SK-N-SH (cell line): ENCODE data around the gene PEF1. TPM values are rescaled to one million over a fixed set of nuclear protein-coding genes. Genes with fewer than 3 reads are reported as not detected.

Experiments used
- CTCF ChIA-PET: fragments of 300-600, 350-600 bp; formaldehyde crosslinking; extraction: SDS; loops from one replicate; lab custom pipeline; 2021; lab: Yijun Ruan, JAX
- POLR2A ChIA-PET: fragments of 350-600 bp; sonication (Branson Sonifier 250); formaldehyde crosslinking; extraction: SDS; loops from one replicate; lab custom pipeline; 2020; ENCODE audit warnings: antibody characterized with exemption, inconsistent platforms; lab: Yijun Ruan, JAX
- DNase-seq: peaks from one replicate; pipeline ENCODE4 v3.0.0; 2012
- H2AFZ ChIP-seq: fragments of 200-600 bp; sonication (generic); 2 replicates; pipeline ENCODE4 v1.8.1; 2016; ENCODE audit warnings: antibody characterized with exemption, mild to moderate bottlenecking, low read depth
- H3F3A ChIP-seq: fragments of 200-600 bp; sonication (generic); replicated peaks from 2 replicates; pipeline ENCODE3; 2016; ENCODE audit warnings: antibody characterized with exemption, mild to moderate bottlenecking; ENCODE audit not compliant: insufficient read depth
- H3K27ac ChIP-seq, 2 experiments: fragments of 200-500 bp in 1 of 2; fragments of 200-600 bp in 1 of 2; sonication (Bioruptor generic) in 1 of 2; sonication (generic), shearing (Covaris generic) in 1 of 2; 2 replicates each; pipeline versions ENCODE4 v1.5.1 to v1.6.1; 2014 to 2016; ENCODE audit warnings: low read depth in 2 of 2, inconsistent platforms in 1 of 2, low read length in 1 of 2, mild to moderate bottlenecking in 1 of 2, mixed read lengths in 1 of 2
- H3K27me3 ChIP-seq: fragments of 200-600 bp; sonication (generic), shearing (Covaris generic); 2 replicates; pipeline ENCODE4 v1.6.1; 2016; ENCODE audit warnings: mixed run types; ENCODE audit not compliant: insufficient read depth
- H3K36me3 ChIP-seq, 2 experiments: fragments of 200-500 bp in 1 of 2; fragments of 200-600 bp in 1 of 2; sonication (Bioruptor generic) in 1 of 2; sonication (generic) in 1 of 2; replicated peaks in 1 of 2; 2 replicates each; pipeline versions ENCODE3 to v1.5.1; 2014 to 2016; ENCODE audit warnings: low read length in 1 of 2, mild to moderate bottlenecking in 1 of 2; ENCODE audit not compliant: insufficient read depth in 2 of 2, control insufficient read depth in 1 of 2
- H3K4me1 ChIP-seq, 2 experiments: fragments of 200-500 bp in 1 of 2; fragments of 200-600 bp in 1 of 2; sonication (Bioruptor generic) in 1 of 2; sonication (generic), shearing (Covaris generic) in 1 of 2; 2 replicates each; pipeline versions ENCODE4 v1.5.1 to v1.6.1; 2014 to 2016; ENCODE audit warnings: low read depth in 1 of 2, low read length in 1 of 2, mixed run types in 1 of 2; ENCODE audit not compliant: insufficient read depth in 2 of 2, control insufficient read depth in 1 of 2
- H3K4me2 ChIP-seq: fragments of 200-600 bp; sonication (generic), shearing (Covaris generic); 2 replicates; pipeline ENCODE4 v1.6.1; 2017; ENCODE audit warnings: mixed run types
- H3K4me3 ChIP-seq, 2 experiments: fragments of 200-500 bp in 1 of 2; fragments of 200-600 bp in 1 of 2; sonication (Bioruptor generic) in 1 of 2; sonication (generic), shearing (Covaris generic) in 1 of 2; 2 replicates each; pipeline versions ENCODE4 v1.5.1 to v1.8.1; 2014 to 2016; ENCODE audit warnings: low read depth in 2 of 2, inconsistent platforms in 1 of 2, low read length in 1 of 2, mild to moderate bottlenecking in 1 of 2, mixed read lengths in 1 of 2, moderate library complexity in 1 of 2
- H3K79me2 ChIP-seq: fragments of 200-600 bp; sonication (generic); 2 replicates; pipeline ENCODE4 v1.8.1; 2017; ENCODE audit warnings: mild to moderate bottlenecking; ENCODE audit not compliant: insufficient read depth
- H3K9ac ChIP-seq: fragments of 200-600 bp; sonication (generic); 2 replicates; pipeline ENCODE4 v1.6.1; 2017; ENCODE audit warnings: mixed run types
- H3K9me2 ChIP-seq: fragments of 200-600 bp; sonication (generic); 2 replicates; pipeline ENCODE4 v1.6.1; 2017; ENCODE audit warnings: mixed run types
- H3K9me3 ChIP-seq: fragments of 200-600 bp; sonication (generic); 2 replicates; pipeline ENCODE4 v1.6.1; 2017; ENCODE audit warnings: mixed run types, mild to moderate bottlenecking, moderate library complexity
- H4K20me1 ChIP-seq: fragments of 200-600 bp; sonication (generic); 2 replicates; pipeline ENCODE4 v1.6.1; 2017; ENCODE audit warnings: mild to moderate bottlenecking, mixed run types; ENCODE audit not compliant: insufficient read depth
- CHD2 ChIP-seq: fragments of 150-350 bp; IDR thresholded peaks from 2 replicates; pipeline ENCODE4 v1.6.1; 2018; ENCODE audit warnings: low read length; ENCODE audit not compliant: partially characterized antibody
- FOXM1 ChIP-seq: IDR thresholded peaks from 2 replicates; pipeline ENCODE4 v1.4.0; 2012; ENCODE audit warnings: low read depth, mild to moderate bottlenecking
- GABPA ChIP-seq: IDR thresholded peaks from 2 replicates; pipeline ENCODE4 v1.4.0; 2012; ENCODE audit warnings: low read depth, mild to moderate bottlenecking
- IRF3 ChIP-seq: fragments of 150-350 bp; IDR thresholded peaks from 2 replicates; pipeline ENCODE4 v1.6.1; 2016; ENCODE audit warnings: mild to moderate bottlenecking, low read depth, low read length
- MAX ChIP-seq: IDR thresholded peaks from 2 replicates; pipeline ENCODE4 v1.4.0; 2012; ENCODE audit warnings: low read depth
- MXI1 ChIP-seq: IDR thresholded peaks from 2 replicates; pipeline ENCODE4 v1.6.1; 2012; ENCODE audit warnings: mild to moderate bottlenecking, low read depth, low read length, improper control_type of control experiment
- PBX3 ChIP-seq: IDR thresholded peaks from 2 replicates; pipeline ENCODE4; 2012
- RAD21 ChIP-seq: IDR thresholded peaks from 2 replicates; pipeline ENCODE4 v1.6.1; 2012; ENCODE audit warnings: mild to moderate bottlenecking, low read length
- RXRA ChIP-seq: IDR thresholded peaks from 2 replicates; pipeline ENCODE4 v1.4.0; 2012; ENCODE audit warnings: low read depth, mild to moderate bottlenecking, borderline replicate concordance
- SIN3A ChIP-seq: IDR thresholded peaks from 2 replicates; pipeline ENCODE4 v1.6.1; 2012; ENCODE audit warnings: low read depth, mild to moderate bottlenecking, low read length, moderate library complexity, borderline replicate concordance
- SMC3 ChIP-seq: IDR thresholded peaks from 2 replicates; pipeline ENCODE4 v1.6.1; 2012; ENCODE audit warnings: low read depth, low read length, improper control_type of control experiment
- ZBTB33 ChIP-seq: IDR thresholded peaks from 2 replicates; pipeline ENCODE4 v1.4.0; 2012; ENCODE audit warnings: low read depth, borderline replicate concordance
- WGBS: methylation state at CpG from one replicate; pipeline ENCODE4 v1.1.6; 2017; ENCODE audit warnings: low lambda C conversion rate; 5-methylcytosine and 5-hydroxymethylcytosine counted together
- polyA plus RNA-seq, 3 experiments: library from polyadenylated mRNA; depleted of rRNA; stranded (reverse); fragments of >200 nt; gene quantifications; 2 replicates each; pipeline ENCODE4 v1.2.3, GENCODE V29; 2012

The PEF1 gene
- polyA plus RNA-seq, 1 of the 3 experiments (the other 2 are of a cell fraction) = 51.9 TPM

GRCh38 chr1:31642897-31643296, 1.8 kb downstream of the PEF1 start (continued):
- TF ChIP-seq RXRA (no peak), CHD2 (no peak), SMC3 (no peak)
- TF ChIP-seq, all 33 proteins: peak for 0

- Histone ChIP-seq H3K9ac (no peak overlapping the region), H3K27ac (no peak overlapping the region), H3F3A (peaks cover 9% of the 10 kb centered on the region), H2AFZ (no peak overlapping the region), H3K27me3 (no peaks in the 10 kb centered on the region), H3K4me1 (peaks cover 14 to 38% of the 10 kb centered on the region in 2 experiments; a peak in 3 of 4 replicates), H3K79me2 (peaks cover 68% of the 10 kb centered on the region), H4K20me1 (peaks cover 7% of the 10 kb centered on the region), H3K9me2 (no peaks in the 10 kb centered on the region), H3K4me2 (no peak overlapping the region), H3K36me3 (peaks cover 0 to 7% of the 10 kb centered on the region in 2 experiments), H3K4me3 (no peak overlapping the region), H3K9me3 (no peaks in the 10 kb centered on the region)
- DNase-seq = no peak
- ChIA-PET CTCF (interaction anchor here (0.9 to 2.6 kb wide), 8 partner anchors 10 to 79 kb away, joined by 3 to 7 read pairs (median 4); partner anchors contain the start of gene HCRTR1), POLR2A (interaction anchor here (0.8 kb wide), 1 partner anchor 934 kb away, joined by 4 read pairs; no protein-coding TSS in a partner anchor)
- TF ChIP-seq RAD21 (no peak), SIN3A (no peak), MXI1 (no peak), MAX (no peak), IRF3 (no peak), GABPA (no peak), ZBTB33 (no peak), FOXM1 (no peak), PBX3 (no peak)
- WGBS = 93% methylated on average over 4 of the region's 4 CpGs
Measured at GRCh38 chr1:31642366-31642765, 2.3 kb downstream of the PEF1 start.
